ENCODE data around the gene OR10Z1. TPM values are rescaled to one million over a fixed set of nuclear protein-coding genes. Genes with fewer than 3 reads are reported as not detected.

Gene OR10Z1
- total and polyA plus RNA-seq, 2 of the 8 experiments (the other 6 are each of a cell fraction or from before 2014, with no cell fraction given): not detected

GRCh38 chr1:158583962-158584361 lies 21.1 kb upstream of the OR10Z1 start:
- Histone ChIP-seq H2BK20ac (ENCODE audit: low read length) (no peak overlapping the region), H3K4me1 (replicated peaks in 1 of 4; ENCODE audit: control insufficient read depth in 3 of 4, insufficient read depth in 4 of 4, low read length in 3 of 4) (no peaks in the 10 kb centered on the region), H4K8ac (ENCODE audit: extremely low read depth, insufficient read depth, low read length) (no peak overlapping the region), H2AFZ (ENCODE audit: low read length) (no peak overlapping the region), H2AK5ac (ENCODE audit: low read depth, low read length) (no peak overlapping the region), H3K14ac (ENCODE audit: insufficient read length) (no peak overlapping the region), H3K56ac (replicated peaks; ENCODE audit: insufficient read length, low read depth, low read length) (no peak overlapping the region), H3K18ac (ENCODE audit: extremely low read depth, low read length) (no peak overlapping the region), H3K9ac (replicated peaks in 1 of 4; ENCODE audit: extremely low read depth in 1 of 4, low read depth in 3 of 4, low read length in 3 of 4) (no peak overlapping the region), H3K36me3 (ENCODE audit: control insufficient read depth in 2 of 4, insufficient read depth in 4 of 4, low read length in 3 of 4) (no peaks in the 10 kb centered on the region), H3K79me2 (ENCODE audit: control insufficient read depth in 1 of 2, insufficient read depth in 2 of 2, low read length in 2 of 2) (no peaks in the 10 kb centered on the region; a peak in 1 of 4 replicates), H2BK120ac (replicated peaks; ENCODE audit: low read depth, low read length) (no peak overlapping the region), H3K9me3 (ENCODE audit: insufficient read depth in 2 of 2, low read depth in 1 of 2, low read length in 1 of 2) (no peaks in the 10 kb centered on the region), H2BK15ac (ENCODE audit: low read length) (no peak overlapping the region), H3K23ac (ENCODE audit: insufficient read length) (no peak overlapping the region), H4K20me1 (replicated peaks in 1 of 2; ENCODE audit: control insufficient read depth in 1 of 2, insufficient read depth in 2 of 2, low read length in 2 of 2) (no peaks in the 10 kb centered on the region), H4K91ac (replicated peaks; ENCODE audit: insufficient read length, low read length) (no peak overlapping the region), H3K79me1 (ENCODE audit: low read depth, low read length) (no peaks in the 10 kb centered on the region), H3K27ac (ENCODE audit: low read depth, low read length) (no peak overlapping the region), H2BK5ac (ENCODE audit: low read depth, low read length) (no peak overlapping the region), H3K4me2 (ENCODE audit: insufficient read depth in 1 of 2, low read depth in 2 of 2, low read length in 2 of 2) (no peak overlapping the region), H3K4me3 (ENCODE audit: extremely low read depth in 1 of 4, insufficient read depth in 2 of 4, low read depth in 3 of 4, low read length in 4 of 4) (no peak overlapping the region), H3K23me2 (ENCODE audit: low read depth, low read length) (no peaks in the 10 kb centered on the region), H4K5ac (ENCODE audit: insufficient read length, low read depth, low read length) (no peak overlapping the region), H2BK12ac (ENCODE audit: low read depth, low read length) (no peak overlapping the region), H3K27me3 (replicated peaks in 1 of 4; ENCODE audit: control insufficient read depth in 3 of 4, extremely low read depth in 1 of 4, insufficient read depth in 3 of 4, low read length in 3 of 4) (no peaks in the 10 kb centered on the region), H3K4ac (replicated peaks; ENCODE audit: insufficient read length, low read depth, low read length) (no peak overlapping the region)
- CTCF ChIA-PET (ENCODE audit: partially characterized antibody): interaction anchor here (1.1 kb wide), 1 partner anchor 413 kb away, joined by 3 read pairs; no protein-coding TSS in a partner anchor
- 95% methylated on average over 4 of the region's 4 CpGs; no CpG with 5 or more reads in 1 of the 2 experiments for WGBS, 2 experiments (ENCODE audit: extremely low coverage in 1 of 2, insufficient coverage in 1 of 2, insufficient read length in 1 of 2, insufficient replicate concordance in 2 of 2, low coverage in 1 of 2, low lambda C conversion rate in 2 of 2, missing lambda C conversion rate in 1 of 2)
- DNase-seq (ENCODE audit: low read depth in 1 of 2, low spot score in 2 of 2) (no peak), FAIRE-seq (no peak)
- POLR2A ChIA-PET (ENCODE audit: partially characterized antibody): no interaction called here
- TF ChIP-seq HDAC6 (IDR thresholded peaks at IDR 0.05; ENCODE audit: low read depth, low read length) (no peak), YY1 (IDR thresholded peaks at IDR 0.05; ENCODE audit: low read depth, low read length) (no peak), MAX (IDR thresholded peaks at IDR 0.05) (no peak), EGR1 (IDR thresholded peaks at IDR 0.05; ENCODE audit: borderline replicate concordance, low read depth, low read length) (no peak), SP1 (IDR thresholded peaks at IDR 0.05; ENCODE audit: low read depth, low read length) (no peak), POLR2AphosphoS5 (IDR thresholded peaks at IDR 0.05; ENCODE audit: low read depth, low read length) (no peak), SP2 (IDR thresholded peaks at IDR 0.05; ENCODE audit: low read length) (no peak), EP300 (IDR thresholded peaks at IDR 0.05; ENCODE audit: borderline replicate concordance in 1 of 2, low read depth in 2 of 2, low read length in 2 of 2) (no peak), RXRA (IDR thresholded peaks at IDR 0.05; ENCODE audit: insufficient read depth, low read depth, low read length) (no peak), SP4 (IDR thresholded peaks at IDR 0.05; ENCODE audit: low read length) (no peak), GABPA (IDR thresholded peaks at IDR 0.05; ENCODE audit: borderline replicate concordance, insufficient read depth, low read length) (no peak), TBP (IDR thresholded peaks at IDR 0.05; ENCODE audit: low read depth, low read length) (no peak)
